ENCODE results near the gene GRIFIN.
"Not testable (repeated sequence)": the region's sequence is repeated elsewhere in the genome, so short reads cannot be mapped to it uniquely, and the experiment has no call there.

Gene GRIFIN

DNA sequence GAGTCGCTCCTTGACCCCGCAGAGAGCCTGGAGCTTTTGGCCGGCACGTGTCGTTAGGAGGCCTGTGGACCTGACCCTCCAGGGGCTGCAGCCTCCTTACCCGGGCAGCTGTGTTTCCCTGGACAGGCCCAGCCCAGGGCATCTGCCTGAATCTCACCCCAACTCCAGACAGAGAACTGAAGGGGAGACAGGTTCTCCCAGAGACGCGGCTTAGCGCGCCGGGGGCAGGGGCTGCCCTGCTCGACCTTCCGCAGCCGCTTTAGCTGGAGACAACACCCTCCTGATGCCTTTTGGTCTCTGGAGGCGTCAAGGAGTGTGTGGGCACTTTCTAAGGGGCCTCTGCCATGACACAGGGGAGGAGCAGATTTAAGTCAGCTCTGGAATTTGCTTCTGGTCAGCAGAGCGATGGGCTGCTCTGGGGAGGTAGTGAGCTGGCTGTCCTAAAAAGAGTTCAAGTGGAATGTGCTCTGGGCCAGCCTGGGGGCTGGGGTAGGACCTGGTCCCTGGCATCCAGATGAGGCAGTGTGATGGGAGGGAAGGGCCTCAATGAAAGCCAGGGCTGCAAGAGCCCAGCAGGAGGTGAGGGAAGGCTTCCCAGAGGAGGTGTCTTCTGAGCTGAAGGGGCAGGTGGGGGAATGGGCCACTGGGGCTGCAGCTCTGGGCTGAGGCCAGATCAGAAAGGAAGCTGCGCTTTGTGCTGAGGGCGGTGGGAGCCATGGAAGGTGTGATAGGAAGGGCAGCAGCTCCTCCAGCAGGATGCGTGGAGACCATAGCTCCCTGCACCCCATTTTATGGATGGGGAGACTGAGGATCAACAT lies 5.8 kb downstream of the GRIFIN start:
- peaks cover 1% of the 10 kb centered on the region for H3K27me3 Mint-ChIP-seq
- H3K4me1 Mint-ChIP-seq (ENCODE audit: low read depth): peaks cover 2% of the 10 kb centered on the region
- no peaks in the 10 kb centered on the region for H3K9me3 Mint-ChIP-seq (ENCODE audit: low read depth)

DNA sequence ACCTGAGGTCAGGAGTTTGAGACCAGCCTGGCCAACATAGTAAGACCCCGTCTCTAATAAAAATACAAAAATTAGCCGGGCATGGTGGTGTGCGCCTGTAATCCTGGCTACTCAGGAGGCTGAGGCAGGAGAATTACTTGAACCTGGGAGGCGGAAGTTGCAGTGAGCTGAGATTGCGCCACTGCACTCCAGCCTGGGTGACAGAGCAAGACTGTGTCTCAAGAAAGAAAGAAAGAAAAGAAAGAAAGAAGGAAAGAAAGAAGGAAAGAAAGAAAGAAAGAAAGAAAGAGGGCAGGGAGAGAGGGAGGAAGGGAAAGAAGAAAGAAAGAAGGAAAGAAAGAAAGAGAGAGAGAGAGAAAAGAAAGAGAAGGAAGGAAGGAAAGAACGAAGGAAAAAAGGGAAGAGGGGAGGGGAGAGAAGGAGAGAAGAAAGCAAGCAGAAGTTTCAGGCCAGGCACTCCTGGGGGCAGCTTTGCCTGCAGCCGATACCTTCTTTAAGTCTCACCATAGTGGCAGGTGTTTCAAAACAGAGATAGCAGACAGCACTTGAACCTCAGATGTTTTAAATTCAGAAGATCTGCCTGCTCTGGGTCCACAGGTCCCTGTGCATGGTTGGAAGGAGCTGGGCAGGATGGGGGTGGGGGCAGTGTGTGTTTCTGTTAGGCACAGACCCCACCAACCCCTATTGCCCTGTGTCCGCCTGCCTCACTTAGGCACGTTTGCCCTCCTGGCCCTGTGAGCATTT lies 6.6 kb downstream of the GRIFIN start:
- not testable (repeated sequence) for H3K4me1 Mint-ChIP-seq (ENCODE audit: low read depth); H3K9me3 Mint-ChIP-seq (ENCODE audit: low read depth); H3K27me3 Mint-ChIP-seq; H3K27ac Mint-ChIP-seq; H3K36me3 Mint-ChIP-seq; H3K4me3 Mint-ChIP-seq

More for the DNA sequence above, 5.8 kb downstream of the GRIFIN start:
- Mint-ChIP-seq H3K27ac (no peak overlapping the region), H3K4me3 (no peak overlapping the region), H3K36me3 (no peaks in the 10 kb centered on the region)

DNA sequence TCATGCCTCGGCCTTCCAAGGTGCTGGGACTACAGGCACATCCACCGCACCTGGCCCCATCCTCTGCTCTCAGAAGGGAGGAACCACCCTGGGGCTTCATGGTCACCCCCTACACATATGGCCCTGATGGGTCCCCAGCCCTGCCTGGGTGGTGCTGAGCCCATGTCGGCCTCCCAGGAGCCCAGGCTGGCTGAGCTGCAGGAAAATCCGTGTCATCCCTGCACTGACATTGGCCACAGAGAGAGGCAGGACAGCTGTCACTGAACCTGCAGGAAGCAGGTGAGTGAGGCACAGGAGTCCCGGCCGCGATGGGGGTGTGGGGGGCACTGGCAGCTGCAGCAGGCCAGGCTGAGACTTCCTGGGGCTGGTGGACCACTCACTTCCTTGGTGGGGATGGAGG lies 8.0 kb downstream of the GRIFIN start:
- Mint-ChIP-seq H3K4me1 (ENCODE audit: low read depth) (peaks cover 2% of the 10 kb centered on the region), H3K27me3 (peaks cover 1% of the 10 kb centered on the region), H3K4me3 (no peak overlapping the region), H3K9me3 (ENCODE audit: low read depth) (no peaks in the 10 kb centered on the region), H3K27ac (no peak overlapping the region), H3K36me3 (no peaks in the 10 kb centered on the region)

DNA sequence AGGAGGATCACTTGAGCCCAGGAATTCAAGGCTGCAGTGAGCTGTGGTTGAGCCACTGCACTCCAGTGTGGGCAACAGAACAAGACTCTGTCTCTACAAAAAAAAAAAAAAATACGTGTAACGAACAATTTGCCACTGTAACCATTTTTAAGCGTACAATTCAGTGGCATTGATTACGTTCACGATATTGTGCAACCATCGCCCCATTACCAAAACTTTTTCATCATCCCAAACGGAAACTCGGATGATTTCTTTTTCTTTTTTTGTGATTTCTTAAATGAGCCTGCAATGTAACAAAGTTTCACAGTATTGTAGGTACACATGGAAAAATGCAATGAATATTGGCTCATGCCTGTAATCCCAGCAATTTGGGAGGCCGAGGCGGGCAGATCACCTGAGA lies 9.5 kb downstream of the GRIFIN start:
- H3K27ac Mint-ChIP-seq: no peak overlapping the region
- no peaks in the 10 kb centered on the region for H3K9me3 Mint-ChIP-seq (ENCODE audit: low read depth)

DNA sequence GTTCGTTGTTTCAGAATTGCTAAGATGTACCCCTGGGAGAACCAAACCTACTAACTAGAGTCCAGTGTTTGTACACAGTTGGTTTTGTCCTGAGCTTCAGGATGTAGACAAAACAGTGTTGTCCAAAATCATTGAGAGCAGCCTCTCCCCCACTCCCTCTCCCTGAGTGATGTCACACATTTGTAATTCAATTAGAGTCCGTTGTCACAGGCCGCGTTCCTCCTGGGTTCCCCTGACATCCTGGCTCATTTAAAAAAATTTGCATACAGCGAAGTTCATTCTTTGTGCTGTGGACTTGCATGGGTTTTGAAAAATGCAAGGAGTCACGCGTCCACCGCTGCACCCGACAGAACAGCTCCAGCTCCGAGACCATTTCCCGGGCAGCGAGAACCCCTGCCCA lies 10.3 kb downstream of the GRIFIN start:
- H3K4me3 Mint-ChIP-seq: no peak overlapping the region
- peaks cover 2% of the 10 kb centered on the region for H3K4me1 Mint-ChIP-seq (ENCODE audit: low read depth)
- no peaks in the 10 kb centered on the region for H3K9me3 Mint-ChIP-seq (ENCODE audit: low read depth)
- no peaks in the 10 kb centered on the region for H3K36me3 Mint-ChIP-seq
- no peak overlapping the region for H3K27ac Mint-ChIP-seq
- peaks cover 1% of the 10 kb centered on the region for H3K27me3 Mint-ChIP-seq

More for the DNA sequence above, 9.5 kb downstream of the GRIFIN start:
- Mint-ChIP-seq H3K36me3 (no peaks in the 10 kb centered on the region), H3K27me3 (peaks cover 1% of the 10 kb centered on the region), H3K4me1 (ENCODE audit: low read depth) (peaks cover 2% of the 10 kb centered on the region), H3K4me3 (no peak overlapping the region)

DNA sequence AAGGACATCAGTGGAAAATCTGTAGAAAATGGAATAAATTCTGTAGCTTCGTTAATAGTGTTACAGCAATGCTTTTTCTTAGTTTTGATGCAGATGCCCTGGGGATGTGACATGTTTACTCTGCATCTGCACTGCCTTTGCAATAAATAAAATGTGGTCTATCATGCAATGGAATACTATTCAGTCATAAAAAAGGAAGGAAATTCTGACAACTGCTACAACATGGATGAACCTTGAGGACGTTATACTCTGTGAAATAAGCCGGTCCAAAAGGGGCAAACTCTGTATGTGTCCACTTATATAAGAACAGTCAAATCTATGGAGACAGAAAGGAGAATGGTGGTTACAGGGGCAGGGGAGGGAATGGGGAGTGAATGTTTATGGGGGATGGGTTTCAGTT lies 13.5 kb downstream of the GRIFIN start:
- no peaks in the 10 kb centered on the region for H3K4me1 Mint-ChIP-seq (ENCODE audit: low read depth)
- no peaks in the 10 kb centered on the region for H3K36me3 Mint-ChIP-seq
- no peaks in the 10 kb centered on the region for H3K27me3 Mint-ChIP-seq
- no peaks in the 10 kb centered on the region for H3K9me3 Mint-ChIP-seq (ENCODE audit: low read depth)
- H3K27ac Mint-ChIP-seq: no peak overlapping the region
- H3K4me3 Mint-ChIP-seq: no peak overlapping the region

DNA sequence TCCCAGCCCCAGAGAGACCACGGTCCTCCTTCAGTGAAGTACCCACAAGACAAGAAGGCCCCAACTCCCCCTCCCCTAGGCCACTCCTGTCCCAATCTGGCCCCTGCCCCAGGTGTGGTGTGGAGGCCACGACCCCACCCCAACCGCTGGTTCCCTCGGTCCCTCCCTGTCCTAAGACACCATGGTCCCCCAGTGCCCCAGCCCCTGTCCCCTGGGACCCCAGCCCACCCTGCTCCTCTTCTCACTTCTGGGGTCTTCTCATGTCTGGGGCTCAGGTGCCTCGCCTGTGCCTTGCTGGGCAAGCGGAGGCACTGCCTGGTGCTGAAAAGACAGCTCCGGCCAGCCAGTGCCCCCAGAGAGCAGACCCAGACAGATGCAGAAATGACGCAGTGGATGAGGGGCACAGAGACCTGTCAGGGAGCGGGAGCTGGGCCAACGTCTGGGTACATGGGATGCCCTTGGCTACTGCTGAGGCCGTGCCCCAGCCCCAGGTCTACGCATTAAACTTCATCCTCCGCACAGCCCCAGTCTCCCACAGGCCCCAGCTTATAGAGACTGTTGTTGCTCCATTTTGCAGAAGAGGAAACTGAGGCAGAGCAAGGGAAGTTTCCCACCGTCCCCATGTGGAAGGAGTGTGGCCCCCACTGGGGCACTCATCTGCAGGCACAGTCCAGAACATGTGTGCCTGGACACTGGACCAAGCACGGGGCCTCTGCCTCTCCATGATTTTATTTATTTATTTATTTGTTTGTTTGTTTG lies 14.8 kb downstream of the GRIFIN start:
- H3K4me1 Mint-ChIP-seq (ENCODE audit: low read depth): peaks cover 1% of the 10 kb centered on the region
- no peaks in the 10 kb centered on the region for H3K27me3 Mint-ChIP-seq
- H3K36me3 Mint-ChIP-seq: no peaks in the 10 kb centered on the region
- no peak overlapping the region for H3K27ac Mint-ChIP-seq
- H3K9me3 Mint-ChIP-seq (ENCODE audit: low read depth): no peaks in the 10 kb centered on the region
- no peak overlapping the region for H3K4me3 Mint-ChIP-seq

DNA sequence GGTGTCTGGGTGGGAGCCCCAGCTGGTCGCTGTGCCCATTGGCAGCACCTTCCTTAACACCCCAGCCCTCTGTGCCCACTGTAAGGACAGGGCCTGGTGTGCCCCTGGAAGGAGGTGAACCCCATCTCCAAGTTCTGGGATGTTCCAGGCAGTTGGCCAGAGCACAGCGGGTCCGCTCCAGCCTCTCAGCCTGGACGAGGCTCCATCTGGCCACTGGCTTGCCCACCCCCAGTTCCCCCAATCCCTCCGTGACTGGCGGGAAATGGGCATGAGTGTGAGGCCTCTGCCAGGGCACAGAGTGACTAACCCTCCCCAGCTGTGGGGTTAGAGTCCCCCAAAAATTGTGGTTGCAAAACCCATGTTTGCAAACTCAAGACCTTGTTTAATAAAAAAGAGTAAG lies 15.6 kb downstream of the GRIFIN start:
- Mint-ChIP-seq H3K36me3 (no peaks in the 10 kb centered on the region), H3K4me1 (ENCODE audit: low read depth) (peaks cover 1% of the 10 kb centered on the region), H3K27ac (no peak overlapping the region), H3K9me3 (ENCODE audit: low read depth) (no peaks in the 10 kb centered on the region), H3K4me3 (no peak overlapping the region), H3K27me3 (no peaks in the 10 kb centered on the region)

DNA sequence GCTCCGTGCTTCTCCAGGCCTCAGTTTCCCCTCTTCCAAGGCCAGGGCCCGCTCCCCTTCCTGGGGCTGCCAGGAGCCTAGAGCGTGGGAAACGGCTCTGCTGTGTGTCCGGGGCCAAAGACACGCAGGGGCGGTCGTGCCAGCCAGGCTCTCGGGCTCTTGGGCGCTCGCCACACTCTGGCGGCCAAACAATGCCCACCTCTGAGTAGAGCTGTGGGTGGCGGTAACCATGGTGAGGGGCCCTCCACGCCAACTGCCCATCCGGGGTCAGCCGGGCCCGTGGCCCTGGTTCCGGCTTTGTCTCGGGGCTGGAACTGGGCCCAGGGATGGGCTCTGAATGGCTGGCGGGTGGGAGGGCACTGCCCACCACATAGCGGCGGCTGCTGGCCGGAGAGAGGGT lies 16.0 kb downstream of the GRIFIN start:
- peaks cover 1% of the 10 kb centered on the region for H3K4me1 Mint-ChIP-seq (ENCODE audit: low read depth)
- H3K4me3 Mint-ChIP-seq: no peak overlapping the region
- H3K27ac Mint-ChIP-seq: no peak overlapping the region
- no peaks in the 10 kb centered on the region for H3K9me3 Mint-ChIP-seq (ENCODE audit: low read depth)
- H3K27me3 Mint-ChIP-seq: peaks cover under 1% of the 10 kb centered on the region
- H3K36me3 Mint-ChIP-seq: no peaks in the 10 kb centered on the region

DNA sequence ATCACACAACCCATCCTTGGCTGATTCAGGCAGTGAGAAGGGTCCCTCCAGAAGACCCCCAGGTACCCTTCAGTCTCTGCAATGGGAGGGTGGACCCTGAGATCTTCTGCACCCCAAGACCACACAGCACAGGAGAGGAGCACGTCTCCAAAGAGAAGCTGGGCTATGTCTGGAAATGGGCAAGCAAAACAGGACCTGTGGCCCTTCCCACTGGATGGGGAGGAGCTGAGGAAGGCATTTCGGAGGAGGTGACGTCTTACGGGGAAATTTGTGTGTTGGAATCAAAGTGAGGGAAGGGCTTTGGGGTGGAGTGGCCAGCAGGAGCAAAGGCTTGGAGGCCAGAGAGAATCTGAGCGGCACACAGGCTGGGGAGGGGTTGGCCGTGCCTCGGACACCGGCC lies 16.5 kb downstream of the GRIFIN start:
- peaks cover 2% of the 10 kb centered on the region for H3K27me3 Mint-ChIP-seq
- peaks cover 1% of the 10 kb centered on the region for H3K4me1 Mint-ChIP-seq (ENCODE audit: low read depth)
- H3K4me3 Mint-ChIP-seq: no peak overlapping the region
- H3K36me3 Mint-ChIP-seq: no peaks in the 10 kb centered on the region
- H3K27ac Mint-ChIP-seq: no peak overlapping the region
- H3K9me3 Mint-ChIP-seq (ENCODE audit: low read depth): no peaks in the 10 kb centered on the region

DNA sequence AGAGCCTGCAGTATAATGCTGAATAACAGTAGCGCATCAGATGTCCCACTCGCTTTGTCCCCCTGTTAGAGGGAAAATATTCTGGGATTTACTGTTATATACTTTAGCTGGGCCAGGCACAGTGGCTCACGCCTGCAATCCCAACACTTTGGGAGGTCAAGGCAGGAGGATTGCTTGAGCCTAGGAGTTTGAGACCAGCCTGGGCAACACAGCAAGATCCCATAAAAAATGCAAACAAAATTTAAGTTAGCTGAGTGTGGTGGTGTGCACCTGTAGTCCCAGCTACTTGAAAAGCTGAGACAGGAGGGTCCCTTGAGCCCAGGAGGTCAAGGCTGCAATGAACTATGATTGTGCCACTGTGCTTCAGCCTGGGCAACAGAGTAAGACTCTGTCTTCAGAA lies 22.3 kb downstream of the GRIFIN start:
- not testable (repeated sequence) for H3K36me3 Mint-ChIP-seq; H3K4me3 Mint-ChIP-seq; H3K27ac Mint-ChIP-seq; H3K27me3 Mint-ChIP-seq; H3K4me1 Mint-ChIP-seq (ENCODE audit: low read depth); H3K9me3 Mint-ChIP-seq (ENCODE audit: low read depth)

DNA sequence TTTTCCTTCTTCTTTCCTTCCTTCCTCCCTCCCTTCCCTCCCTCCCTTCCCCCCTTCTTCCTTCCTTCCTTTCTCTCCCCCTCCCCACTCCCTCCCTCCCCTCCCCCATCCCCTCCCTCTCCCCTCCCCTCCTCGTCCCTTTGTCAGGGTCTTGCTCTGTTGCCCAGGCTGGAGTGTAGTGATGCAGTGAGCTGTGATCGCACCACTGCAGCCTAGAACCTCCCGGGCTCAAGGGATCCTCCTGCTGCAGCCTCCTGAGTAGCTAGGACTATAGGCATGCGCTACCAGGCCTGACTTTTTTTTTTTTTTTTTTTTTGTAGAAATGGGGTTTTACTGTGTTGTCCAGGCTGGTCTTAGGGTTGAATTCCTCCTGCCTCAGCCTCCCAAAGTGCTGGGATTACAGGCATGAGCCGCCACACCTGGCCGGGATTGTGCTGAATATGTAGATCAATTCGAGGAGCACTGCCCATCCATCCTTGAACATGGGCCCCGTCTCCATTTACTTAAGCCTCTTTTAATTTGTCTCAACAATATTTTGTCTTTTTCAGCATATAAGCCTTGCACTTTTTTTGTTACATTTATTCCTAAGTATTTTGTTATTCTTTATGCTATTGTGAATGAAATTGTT lies 23.4 kb downstream of the GRIFIN start:
- Mint-ChIP-seq H3K9me3 (ENCODE audit: low read depth) (no peaks in the 10 kb centered on the region), H3K27me3 (peaks cover 2% of the 10 kb centered on the region), H3K36me3 (no peaks in the 10 kb centered on the region), H3K27ac (no peak overlapping the region), H3K4me1 (ENCODE audit: low read depth) (peaks cover 5% of the 10 kb centered on the region), H3K4me3 (peak overlapping the region; percentile 32)

DNA sequence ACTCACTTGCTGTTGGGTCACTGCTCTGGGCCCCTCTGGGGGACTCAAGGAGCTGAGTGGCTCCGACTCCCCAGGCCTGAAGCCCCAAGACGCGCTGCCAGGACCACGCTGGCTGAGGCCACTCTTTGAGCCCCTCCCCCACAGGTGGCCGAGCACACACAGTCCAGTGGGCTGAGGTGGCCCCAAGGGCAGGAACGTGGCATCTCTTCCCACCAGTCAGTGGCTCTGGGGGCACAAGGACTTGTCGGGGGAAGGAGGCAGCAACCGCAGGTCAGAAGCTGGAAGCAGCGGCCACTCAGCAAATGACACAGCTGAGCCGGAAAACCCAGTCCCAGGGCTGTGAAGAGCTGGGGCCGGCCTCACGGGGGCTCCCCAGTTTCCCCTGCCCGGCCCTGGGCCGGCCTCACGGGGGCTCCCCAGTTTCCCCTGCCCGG lies 24.1 kb downstream of the GRIFIN start:
- Mint-ChIP-seq H3K9me3 (ENCODE audit: low read depth) (no peaks in the 10 kb centered on the region), H3K36me3 (no peaks in the 10 kb centered on the region), H3K4me3 (peak overlapping the region; percentile 78), H3K27me3 (peaks cover 2% of the 10 kb centered on the region), H3K27ac (no peak overlapping the region), H3K4me1 (ENCODE audit: low read depth) (peaks cover 5% of the 10 kb centered on the region)

DNA sequence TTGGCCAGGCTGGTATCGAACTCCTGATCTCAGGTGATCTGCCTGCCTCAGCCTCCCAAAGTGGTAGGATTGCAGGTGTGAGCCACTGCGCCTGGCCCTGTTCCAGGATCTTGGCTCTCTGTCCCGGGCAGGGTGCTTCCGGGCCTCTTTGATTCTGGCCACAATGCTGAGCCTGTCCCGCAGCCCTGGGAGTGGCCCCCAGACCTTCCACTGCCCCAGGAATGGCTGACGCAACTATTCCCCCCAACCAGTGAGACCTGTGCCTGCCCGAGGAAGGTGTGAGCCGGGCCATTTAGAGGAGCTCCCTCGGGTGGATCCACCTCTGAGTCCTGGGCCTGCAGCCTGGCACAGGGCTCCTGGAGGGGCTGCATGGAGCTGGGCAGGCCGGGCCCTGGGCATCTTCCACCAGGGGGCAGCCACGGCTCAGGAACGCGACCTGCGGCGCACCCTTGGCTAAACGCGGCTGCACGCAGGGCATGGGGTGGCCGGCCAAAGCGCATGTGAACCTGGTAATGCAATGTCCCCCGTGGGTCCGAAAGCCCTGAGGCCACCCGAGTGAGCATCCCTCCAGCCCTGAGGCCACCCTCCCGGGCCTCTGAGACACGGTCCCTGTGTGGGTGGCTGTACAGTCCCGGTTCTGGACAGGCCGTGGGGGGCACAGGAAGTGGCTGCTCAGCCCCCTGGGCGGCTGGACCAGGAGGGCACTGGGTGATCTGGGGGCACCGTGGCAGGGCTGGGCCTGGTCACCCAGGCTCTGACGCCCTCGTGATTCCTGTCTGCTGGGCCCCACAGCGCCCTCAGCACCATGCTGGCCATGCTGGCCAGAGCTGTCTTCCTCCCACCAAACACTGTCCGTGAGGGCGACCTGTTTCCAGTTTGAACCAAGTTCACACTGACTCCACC lies 24.8 kb downstream of the GRIFIN start:
- H3K27me3 Mint-ChIP-seq: peaks cover 2% of the 10 kb centered on the region
- no peaks in the 10 kb centered on the region for H3K36me3 Mint-ChIP-seq
- H3K4me3 Mint-ChIP-seq: peak overlapping the region; percentile 78
- no peak overlapping the region for H3K27ac Mint-ChIP-seq
- H3K4me1 Mint-ChIP-seq (ENCODE audit: low read depth): peaks cover 4% of the 10 kb centered on the region
- no peaks in the 10 kb centered on the region for H3K9me3 Mint-ChIP-seq (ENCODE audit: low read depth)
